ENCODE results near the gene OR10X1. TPM values are rescaled to one million over a fixed set of nuclear protein-coding genes. Genes with fewer than 3 reads are reported as not detected.

OR10X1 gene
- total and polyA plus RNA-seq, 9 donors: not detected

DNA sequence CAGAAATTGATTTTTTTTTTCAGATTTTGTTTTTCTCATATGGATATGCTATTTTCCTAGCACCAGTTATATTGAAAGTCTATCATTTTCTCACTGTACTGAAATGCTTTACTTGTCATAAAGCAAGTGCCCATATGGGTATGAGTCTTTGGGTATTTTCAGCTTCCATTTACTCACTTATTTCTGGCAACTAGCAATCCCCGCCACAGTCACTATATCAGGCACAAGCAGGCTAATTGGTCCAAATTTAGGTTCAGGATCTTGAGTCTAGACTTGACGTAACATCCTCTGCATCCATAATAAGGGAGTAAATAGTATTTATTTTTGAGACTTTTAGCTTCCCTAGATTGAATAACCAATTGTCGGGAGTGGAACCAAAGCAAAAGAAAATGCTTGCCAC is 2.1 kb downstream of the OR10X1 start:
- TF ChIP-seq POLR2A (IDR thresholded peaks at IDR 0.05): no peak
- TF ChIP-seq EP300 (IDR thresholded peaks at IDR 0.05): no peak
- no peak for TF ChIP-seq CTCF (IDR thresholded peaks at IDR 0.05)
- Histone ChIP-seq H3K4me3 (no peak overlapping the region), H3K27ac (no peak overlapping the region), H3K9me3 (no peaks in the 10 kb centered on the region), H3K36me3 (no peaks in the 10 kb centered on the region), H3K4me1 (ENCODE audit: insufficient read depth) (no peaks in the 10 kb centered on the region), H3K27me3 (no peaks in the 10 kb centered on the region)
- intact Hi-C loops (cut with DNase I): no loop called here
- DNase-seq: no peak
- WGBS, 3 donors: 91 to 93% (median 93%) methylated on average over 3 of the region's 3 CpGs

DNA sequence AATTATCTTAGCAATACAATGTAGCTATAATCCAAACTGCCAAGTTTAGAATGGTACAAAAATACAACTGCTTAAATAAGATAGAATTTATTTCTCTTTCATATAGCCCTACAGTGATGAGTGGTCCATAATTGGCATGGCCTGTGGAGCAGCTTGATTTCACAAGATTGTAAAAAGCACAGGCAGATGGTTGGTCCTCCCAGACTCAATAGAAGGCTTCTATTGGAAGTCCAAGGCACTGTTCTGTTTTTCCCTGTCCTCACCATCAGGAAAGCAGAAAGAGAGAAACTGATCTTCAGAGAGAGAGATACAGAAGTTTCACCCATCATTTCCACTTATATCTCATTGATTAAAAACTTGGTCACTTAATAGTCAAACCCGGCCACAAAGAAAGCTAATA is 7.5 kb downstream of the OR10X1 start:
- Histone ChIP-seq H3K27me3 (no peaks in the 10 kb centered on the region), H3K4me1 (ENCODE audit: insufficient read depth) (no peaks in the 10 kb centered on the region), H3K4me3 (no peak overlapping the region), H3K9me3 (no peaks in the 10 kb centered on the region), H3K36me3 (no peaks in the 10 kb centered on the region), H3K27ac (no peak overlapping the region)
- WGBS, 3 donors: 77 to 86% (median 81%) methylated on average over 1 of the region's 1 CpG
- no peak for TF ChIP-seq POLR2A (IDR thresholded peaks at IDR 0.05)
- TF ChIP-seq CTCF (IDR thresholded peaks at IDR 0.05): no peak
- TF ChIP-seq EP300 (IDR thresholded peaks at IDR 0.05): no peak
- DNase-seq: no peak
- intact Hi-C loops (cut with DNase I): no loop called here

- no peak for DNase-seq
- TF ChIP-seq POLR2A (IDR thresholded peaks at IDR 0.05) (no peak), CTCF (IDR thresholded peaks at IDR 0.05) (no peak), EP300 (IDR thresholded peaks at IDR 0.05) (no peak)
- H3K4me3 ChIP-seq: no peak within 1 kb of the TSS
- no peaks in the 10 kb centered on the region for H3K4me1 ChIP-seq (ENCODE audit: insufficient read depth)
- intact Hi-C loops (cut with DNase I): no loop called here
- WGBS, 3 donors: 79 to 82% (median 80%) methylated on average over 3 of the region's 3 CpGs
- no peaks in the 10 kb centered on the region for H3K9me3 ChIP-seq
- no peaks in the 10 kb centered on the region for H3K36me3 ChIP-seq
- no peaks in the 10 kb centered on the region for H3K27me3 ChIP-seq
- no peak within 1 kb of the TSS for H3K27ac ChIP-seq
Measured at GRCh38 chr1:158570480-158570879, 9.2 kb downstream of the OR10X1 start, which contains the start of gene OR6P1. Gene OR6P1 (minus strand): TSS chr1:158570580. CDS start chr1:158563604, 6,976 bp downstream.

DNA sequence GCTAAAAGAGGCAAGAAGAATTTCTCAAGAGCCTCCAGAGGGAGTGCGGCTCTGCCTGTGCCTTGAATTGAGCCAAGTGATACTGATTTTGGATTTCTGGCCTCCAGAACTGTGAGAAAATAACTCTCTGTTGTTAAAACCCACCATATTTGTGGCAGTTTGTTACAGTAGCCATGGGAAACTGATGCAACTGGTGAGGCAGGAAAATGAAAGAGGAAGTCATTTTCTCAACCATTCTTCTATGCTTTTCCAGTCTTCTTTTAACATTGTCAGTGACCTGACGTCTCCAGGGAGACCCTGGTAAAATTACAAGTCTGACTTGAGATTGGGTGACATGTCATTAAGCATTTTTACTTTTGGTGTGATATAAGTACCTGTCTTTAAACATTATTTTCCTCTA is 15.1 kb downstream of the OR10X1 start:
- 72 to 78% (median 76%) methylated on average over 2 of the region's 2 CpGs for WGBS, 3 donors
- DNase-seq: no peak
- Histone ChIP-seq H3K27me3 (no peaks in the 10 kb centered on the region), H3K36me3 (no peaks in the 10 kb centered on the region), H3K4me1 (ENCODE audit: insufficient read depth) (no peaks in the 10 kb centered on the region), H3K27ac (no peak overlapping the region), H3K9me3 (no peaks in the 10 kb centered on the region), H3K4me3 (no peak overlapping the region)
- intact Hi-C loops (cut with DNase I): no loop called here
- no peak for TF ChIP-seq CTCF (IDR thresholded peaks at IDR 0.05)
- no peak for TF ChIP-seq EP300 (IDR thresholded peaks at IDR 0.05)
- no peak for TF ChIP-seq POLR2A (IDR thresholded peaks at IDR 0.05)
